ENCODE results near the gene RAB11FIP5. TPM values are rescaled to one million over a fixed set of nuclear protein-coding genes. Genes with fewer than 3 reads are reported as not detected.
"Not testable (repeated sequence)": the region's sequence is repeated elsewhere in the genome, so short reads cannot be mapped to it uniquely, and the experiment has no call there.

The RAB11FIP5 gene
- total RNA-seq, 1 donor from 2014 or later = 63.0 TPM

DNA sequence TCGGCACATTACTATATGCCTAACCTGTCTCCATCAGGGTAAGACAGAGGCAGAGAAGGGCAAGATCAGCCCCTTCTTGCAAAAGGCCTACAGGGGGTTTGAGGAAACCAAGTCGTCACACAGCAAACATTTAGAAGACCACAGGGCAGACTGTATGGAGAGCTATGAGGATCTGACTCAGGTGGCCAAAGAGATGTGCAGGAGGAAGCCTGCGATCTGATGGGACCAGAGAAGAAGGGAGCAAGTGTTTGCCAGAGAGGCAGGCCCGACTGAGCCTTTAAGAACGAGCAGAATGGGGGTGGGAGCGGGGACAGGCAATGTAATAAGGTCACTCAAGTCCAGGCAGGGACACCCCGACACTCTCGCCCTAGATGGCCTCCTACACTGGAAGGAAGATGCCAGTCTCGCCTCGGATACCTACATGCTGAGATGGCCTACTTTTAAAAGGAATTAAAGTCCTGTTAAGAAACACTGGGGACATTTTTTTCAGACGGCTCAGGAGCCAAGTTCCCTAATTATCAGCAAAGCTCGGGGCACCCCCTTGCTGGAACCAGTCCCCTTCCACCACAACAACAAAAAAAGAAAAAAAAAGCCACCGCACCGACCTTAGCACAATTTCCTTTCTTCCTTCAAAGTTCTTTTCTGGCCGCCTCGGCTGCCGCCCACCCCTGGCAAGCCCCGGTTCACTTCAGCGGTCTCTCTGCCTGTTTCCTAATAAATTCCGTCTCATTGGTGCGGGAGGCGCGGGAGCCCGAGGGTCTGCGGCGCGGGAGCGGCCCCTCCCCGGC, 42.7 kb downstream of the RAB11FIP5 start:
- no peak for DNase-seq (ENCODE audit: low spot score)

- no peak for DNase-seq (ENCODE audit: low spot score)
Measured at GRCh38 chr2:73069041-73069854, 43.5 kb downstream of the RAB11FIP5 start.

- no peak for DNase-seq (ENCODE audit: low spot score)
Measured at GRCh38 chr2:73068147-73068546, 44.6 kb downstream of the RAB11FIP5 start.

DNA sequence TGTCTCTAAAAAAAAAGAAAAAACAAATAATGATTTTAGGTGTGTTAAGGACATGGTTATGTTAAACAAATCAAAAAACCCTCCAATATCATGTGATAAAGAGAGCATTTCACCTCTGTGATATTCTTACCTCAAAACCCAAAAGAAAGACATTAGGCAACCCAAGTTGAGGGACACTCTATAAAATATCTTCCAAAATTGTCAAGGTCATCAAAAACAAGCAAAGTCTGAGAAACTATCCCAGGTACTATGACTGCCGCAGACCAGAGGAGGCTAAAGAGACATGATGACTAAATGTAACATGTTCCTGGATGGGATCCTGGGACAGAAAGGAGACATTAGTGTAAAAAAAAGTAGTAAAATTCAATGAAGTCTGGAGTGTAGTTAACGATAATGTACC, 45.7 kb downstream of the RAB11FIP5 start:
- no peak for DNase-seq (ENCODE audit: low spot score)

GRCh38 chr2:73065070-73065469, 47.7 kb downstream of the RAB11FIP5 start:
- DNase-seq (ENCODE audit: low spot score) = not testable (repeated sequence)

DNA sequence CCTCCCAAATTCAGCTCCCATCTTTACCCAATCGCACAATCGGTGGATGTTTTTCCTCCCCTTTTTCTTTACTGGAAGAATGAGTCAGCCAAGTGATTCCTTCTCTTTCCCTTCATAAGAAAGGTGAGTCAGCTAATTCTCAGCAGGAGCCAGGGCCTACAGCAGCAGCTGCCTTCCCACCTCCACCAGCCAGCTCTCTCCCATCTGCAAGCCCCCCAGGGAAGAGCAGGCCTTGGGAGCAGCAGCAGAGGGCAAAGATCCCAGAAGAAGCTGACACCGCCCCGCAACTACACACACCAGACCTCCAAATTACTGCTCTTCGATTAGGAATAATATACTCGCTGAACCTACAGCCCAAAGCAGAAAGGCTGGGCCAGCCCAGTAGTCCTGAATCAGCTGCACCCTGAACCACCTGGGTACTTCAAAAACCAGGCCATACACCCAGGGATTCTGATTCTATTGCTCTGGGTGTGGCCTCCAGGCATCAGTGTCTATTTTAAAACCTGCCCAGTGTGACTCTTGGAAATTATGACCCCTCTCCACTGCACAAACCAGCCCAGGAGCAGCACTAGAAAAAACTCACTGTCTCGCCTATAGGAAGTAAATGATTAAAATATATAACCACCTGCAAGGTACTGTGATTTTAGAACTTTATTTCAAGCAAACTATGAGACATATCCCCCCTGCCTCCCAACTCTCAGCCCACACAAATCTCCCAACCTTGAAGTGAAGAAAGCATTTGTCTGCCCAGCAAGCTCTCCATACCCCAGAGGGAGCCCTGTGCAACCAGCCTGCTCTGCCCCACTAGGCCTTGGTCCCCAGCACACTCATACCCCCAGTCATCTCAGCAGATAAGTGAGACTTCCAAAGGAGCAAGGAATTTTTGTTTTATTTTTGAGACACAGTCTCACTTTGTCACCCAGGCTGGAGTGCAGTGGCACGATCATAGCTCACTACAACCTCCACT, 48.6 kb downstream of the RAB11FIP5 start:
- no peak for DNase-seq (ENCODE audit: low spot score)

GRCh38 chr2:73063472-73063871, 49.3 kb downstream of the RAB11FIP5 start:
- DNase-seq (ENCODE audit: low spot score) = no peak

DNA sequence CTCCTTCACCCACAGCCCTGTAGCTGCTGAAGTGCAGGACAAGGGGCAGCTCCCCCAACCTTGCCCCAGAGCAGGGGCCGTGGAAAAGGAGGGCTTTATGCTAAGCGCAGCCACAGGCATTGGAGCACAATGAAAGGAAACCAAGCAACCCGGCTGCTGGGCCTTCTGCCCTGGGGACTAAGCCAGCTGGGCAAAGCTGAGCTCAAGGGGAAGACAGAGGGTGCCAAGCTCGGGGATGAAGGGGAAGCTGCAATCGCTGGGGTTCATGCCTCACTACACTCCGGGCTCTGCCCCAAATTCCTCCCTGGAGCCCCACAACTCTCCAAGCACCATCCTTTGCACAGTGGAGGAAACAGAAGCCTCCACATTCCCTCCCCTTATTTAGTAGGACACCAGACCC, 53.6 kb downstream of the RAB11FIP5 start:
- DNase-seq (ENCODE audit: low spot score) = no peak

DNA sequence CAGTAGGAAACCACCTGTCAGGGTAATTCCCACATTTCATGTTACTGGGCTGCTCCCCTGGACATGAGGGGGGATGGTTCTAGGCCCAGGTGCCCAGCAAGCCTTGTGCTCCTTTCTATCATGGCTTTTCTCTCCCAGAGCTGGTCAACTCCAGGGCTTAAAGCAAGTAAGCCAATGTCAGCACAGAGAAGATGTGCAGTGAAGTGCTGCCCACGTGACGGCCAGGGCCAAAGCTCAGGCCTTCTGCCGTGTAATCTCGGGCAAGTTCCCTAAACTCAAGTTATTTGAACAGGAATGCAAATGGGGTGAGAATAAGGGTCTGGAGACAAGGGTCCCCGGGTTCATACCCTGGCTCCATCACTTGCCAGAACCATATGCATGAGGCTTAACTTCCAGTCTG, 57.8 kb downstream of the RAB11FIP5 start:
- DNase-seq (ENCODE audit: low spot score) = no peak

DNA sequence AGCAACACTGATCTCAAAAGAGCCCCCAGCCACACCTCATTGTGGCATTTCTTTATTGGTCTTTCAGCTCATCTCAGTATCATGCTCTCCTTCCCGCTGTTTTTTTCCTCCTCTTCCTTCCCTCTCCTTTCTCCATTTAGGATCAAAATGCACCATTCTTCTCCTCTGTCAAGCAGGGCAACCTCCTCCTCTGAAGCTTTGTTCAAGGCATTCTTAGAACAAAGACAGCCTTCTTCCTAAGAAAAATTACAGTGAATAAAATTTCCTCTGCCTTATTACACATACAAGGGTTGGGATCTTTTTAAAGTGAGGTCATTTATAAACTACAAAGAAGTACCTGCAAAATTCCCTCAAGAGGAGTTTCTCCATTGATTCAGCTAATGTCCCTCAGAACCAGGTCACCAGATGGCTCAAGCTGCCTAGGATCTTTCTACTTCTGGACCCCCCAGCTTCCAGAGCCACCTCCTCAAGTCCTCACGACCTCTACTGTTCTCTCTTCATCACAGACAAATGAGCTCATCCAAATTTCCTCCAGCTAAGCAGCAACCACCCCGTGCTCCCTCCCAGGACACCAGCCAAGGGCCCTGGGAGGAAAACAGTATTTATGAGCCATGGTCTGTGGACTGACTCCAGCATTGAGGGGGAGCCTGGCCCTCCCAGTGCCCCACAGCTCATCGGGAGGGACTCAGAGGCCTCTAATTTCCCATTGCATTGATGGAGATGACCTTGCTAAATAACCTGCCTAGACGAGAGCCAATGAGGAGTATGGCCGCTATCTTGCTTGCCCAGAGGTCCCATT, 59.2 kb downstream of the RAB11FIP5 start:
- DNase-seq (ENCODE audit: low spot score) = no peak

GRCh38 chr2:73050121-73050545, 62.6 kb downstream of the RAB11FIP5 start:
- no peak for DNase-seq (ENCODE audit: low spot score)

DNA sequence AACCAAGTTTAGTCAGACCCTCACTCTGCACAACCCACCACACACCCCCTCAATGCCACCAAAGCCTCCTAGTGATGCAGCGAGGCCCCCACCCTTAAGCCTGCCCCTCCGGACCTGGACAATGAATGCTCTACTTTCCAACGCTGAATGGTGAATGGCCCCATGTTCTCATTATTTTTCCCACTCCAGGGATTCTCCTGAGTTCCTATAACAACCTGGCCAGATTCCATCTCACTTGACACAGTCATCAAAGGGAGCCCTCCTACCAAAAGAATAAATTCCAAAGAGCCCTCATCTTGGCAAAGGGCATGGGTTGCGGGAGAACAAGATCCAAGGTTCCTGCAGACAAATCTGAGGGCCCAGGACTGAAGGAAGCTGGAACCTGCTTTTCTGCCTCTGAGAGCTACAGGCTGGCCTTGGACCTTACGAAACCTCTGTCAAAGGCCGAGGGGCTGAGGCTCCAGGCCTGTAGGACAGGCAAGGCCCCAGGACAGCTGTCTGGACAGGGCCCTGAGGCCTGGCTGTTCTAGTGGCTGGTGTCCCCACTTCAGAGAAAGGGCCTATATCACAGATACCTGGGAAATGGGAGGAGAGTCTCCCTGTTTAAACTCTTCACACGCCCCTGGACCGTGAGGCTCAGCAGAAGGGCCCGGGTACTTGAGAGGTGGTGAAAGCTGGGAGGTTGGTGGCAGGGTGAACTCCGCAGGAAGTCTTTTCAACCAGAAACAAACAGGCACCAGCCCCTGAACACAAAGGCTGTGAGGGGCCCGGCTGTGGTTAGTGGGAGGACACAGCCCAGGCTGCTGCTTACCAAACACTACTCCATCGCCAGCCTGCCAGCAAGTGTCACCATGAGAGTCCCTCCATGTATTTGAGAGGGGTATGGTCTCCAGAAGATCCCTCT, 68.6 kb downstream of the RAB11FIP5 start:
- no peak for DNase-seq (ENCODE audit: low spot score)

- no peak for DNase-seq (ENCODE audit: low spot score)
Measured at GRCh38 chr2:73043276-73043675, 69.5 kb downstream of the RAB11FIP5 start.

DNA sequence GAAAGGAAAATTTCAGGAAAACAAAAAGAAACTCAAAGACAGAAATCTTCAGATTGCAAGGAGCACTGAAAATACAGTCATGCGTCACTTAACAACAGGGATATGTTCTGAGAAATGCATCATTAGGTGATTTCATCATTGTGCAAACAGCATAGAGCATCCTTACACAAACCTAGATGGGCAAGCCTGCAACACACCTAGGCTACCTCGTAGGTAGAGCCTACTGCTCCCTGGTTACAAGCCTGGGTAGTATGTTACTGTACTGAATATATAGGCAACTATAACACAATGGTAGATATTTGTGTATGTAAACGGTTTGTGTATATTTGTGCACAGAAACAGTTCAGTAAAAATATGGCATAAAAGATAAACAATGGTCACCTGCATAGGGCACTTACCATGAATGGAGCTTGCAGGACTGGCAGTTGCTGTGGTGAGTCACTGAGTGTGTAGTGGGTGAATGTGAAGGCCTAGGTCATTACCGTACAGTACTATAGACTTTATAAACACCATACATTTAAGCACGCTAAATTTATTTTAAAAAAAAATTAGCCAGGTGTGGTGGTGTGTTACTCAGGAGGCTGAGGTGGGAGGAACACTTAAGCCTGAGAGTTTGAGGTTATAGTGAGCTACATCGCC, 74.7 kb downstream of the RAB11FIP5 start:
- DNase-seq (ENCODE audit: low spot score) = no peak

- no peak for DNase-seq (ENCODE audit: low spot score)
Measured at GRCh38 chr2:73036766-73037165, 76.0 kb downstream of the RAB11FIP5 start.

GRCh38 chr2:73035899-73036711, 76.6 kb downstream of the RAB11FIP5 start:
- no peak for DNase-seq (ENCODE audit: low spot score)

- DNase-seq (ENCODE audit: low spot score) = no peak
Measured at GRCh38 chr2:73034661-73035375, 77.9 kb downstream of the RAB11FIP5 start.

Measured in mucosa of gallbladder (tissue), 1 donor.